ENCODE data around the gene EEF1G.
"Not testable (repeated sequence)": the region's sequence is repeated elsewhere in the genome, so short reads cannot be mapped to it uniquely, and the experiment has no call there.

Gene EEF1G

DNA sequence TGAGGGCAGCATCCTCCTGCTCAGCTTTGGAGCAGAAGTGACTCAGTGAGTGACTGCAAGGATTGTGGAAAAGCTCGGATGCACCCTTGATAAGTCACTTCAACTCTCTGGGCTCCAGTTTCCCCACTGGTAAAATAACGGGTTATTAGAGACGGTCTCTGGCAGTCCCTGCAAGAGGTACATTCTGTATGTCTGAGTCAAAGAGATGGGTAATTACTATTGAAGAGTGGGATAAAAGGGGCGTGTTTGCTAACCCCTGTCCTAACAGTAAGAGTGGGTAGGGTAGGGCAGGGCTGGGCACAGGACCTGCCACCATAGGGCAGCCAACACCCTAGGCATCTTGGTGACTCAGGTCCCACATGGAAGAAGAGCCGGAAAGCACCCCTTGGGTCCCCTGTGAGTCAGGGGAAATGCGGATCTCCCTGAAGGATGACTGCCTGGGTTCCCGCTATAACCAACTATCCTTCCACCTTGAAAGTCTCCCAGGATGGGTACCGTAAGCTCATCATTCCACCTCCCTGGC, 19.8 kb downstream of the EEF1G start:
- peak in 1 of 2 donors; percentile 73 for DNase-seq

DNA sequence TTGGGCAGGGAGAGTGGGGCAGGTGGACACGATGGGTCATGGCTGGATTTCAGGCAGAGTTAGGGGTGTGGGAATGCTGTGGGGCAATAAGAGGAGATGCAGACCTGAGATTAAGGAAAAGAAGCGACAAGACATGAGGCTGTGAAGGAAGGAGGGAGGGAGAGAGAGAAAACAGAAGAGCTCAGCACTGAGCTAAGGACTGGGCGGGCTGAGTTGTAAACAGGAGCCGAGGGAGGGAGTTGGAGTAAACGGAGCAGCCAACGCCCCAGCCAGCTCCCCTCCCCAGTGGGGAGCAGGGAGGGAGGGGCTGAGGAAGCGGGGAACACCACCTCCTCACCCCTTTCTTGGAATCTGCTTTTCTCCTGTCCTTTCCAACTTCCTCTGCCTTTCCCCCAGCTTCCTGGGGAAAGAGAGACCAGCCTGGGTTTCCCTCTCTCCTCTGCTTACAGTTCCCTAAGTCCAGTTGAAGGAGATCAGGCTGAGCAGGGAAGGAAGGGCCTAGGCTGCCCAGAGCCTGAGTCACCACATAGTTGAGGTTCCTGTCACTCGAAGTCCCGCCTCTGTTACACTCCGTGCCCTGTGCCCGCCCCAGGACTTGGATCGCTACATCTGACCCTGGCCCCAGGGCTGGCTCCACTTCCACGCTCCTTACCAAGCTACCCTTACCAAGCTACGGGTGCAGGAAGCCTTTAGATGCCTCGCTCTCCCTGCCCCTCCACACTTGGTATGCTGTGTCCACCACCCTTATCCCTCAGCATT, 20.4 kb downstream of the EEF1G start:
- peak; percentile 87 to 89 for DNase-seq

DNA sequence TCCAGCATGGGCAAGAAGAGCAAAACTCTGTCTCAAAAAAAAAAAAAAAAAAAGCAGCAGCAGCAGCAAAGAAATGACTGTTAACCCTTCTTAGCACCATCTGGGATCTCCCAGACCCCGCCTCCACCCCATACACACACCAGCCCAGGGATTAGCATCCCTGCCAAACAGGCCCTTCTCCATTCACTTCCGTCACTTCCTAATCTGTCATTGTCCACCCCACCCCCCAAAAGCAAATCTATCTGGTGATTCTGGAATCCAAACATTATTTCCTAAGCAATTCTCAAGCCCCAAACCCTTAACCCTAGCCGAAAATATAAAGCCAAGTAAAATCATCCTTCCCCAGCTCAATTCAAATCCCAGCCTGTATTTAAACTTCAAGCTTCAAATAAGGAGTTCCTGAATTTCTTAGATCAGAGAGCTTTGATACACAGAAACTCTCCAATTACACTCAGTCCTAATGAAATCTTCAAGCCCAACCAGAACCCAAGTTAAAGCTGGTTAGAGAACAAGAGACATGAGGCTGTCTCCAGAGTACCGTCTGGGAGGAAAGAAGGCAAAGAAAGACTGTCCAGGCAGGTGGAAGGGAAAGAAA, 21.1 kb downstream of the EEF1G start:
- peak; percentile 40 to 60 for DNase-seq

DNA sequence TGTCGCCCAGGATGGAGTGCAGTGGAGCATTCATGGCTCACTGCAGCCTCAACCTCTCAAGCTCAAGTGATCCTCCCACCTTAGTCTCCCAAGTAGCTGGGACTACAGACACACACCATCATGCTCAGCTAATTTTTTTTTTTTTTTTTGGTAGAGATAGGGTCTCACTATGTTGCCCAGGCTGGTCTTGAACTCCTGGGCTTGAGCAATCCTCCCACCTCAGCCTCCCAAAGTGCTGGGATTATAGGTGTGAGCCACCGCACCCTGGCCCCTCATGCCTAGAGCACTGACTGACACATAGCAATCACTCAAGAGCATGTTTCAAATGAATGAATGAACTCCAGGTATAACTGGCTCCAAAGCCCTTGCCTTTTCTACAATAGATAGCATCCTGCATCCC, 23.2 kb downstream of the EEF1G start:
- DNase-seq: not testable (repeated sequence)

DNA sequence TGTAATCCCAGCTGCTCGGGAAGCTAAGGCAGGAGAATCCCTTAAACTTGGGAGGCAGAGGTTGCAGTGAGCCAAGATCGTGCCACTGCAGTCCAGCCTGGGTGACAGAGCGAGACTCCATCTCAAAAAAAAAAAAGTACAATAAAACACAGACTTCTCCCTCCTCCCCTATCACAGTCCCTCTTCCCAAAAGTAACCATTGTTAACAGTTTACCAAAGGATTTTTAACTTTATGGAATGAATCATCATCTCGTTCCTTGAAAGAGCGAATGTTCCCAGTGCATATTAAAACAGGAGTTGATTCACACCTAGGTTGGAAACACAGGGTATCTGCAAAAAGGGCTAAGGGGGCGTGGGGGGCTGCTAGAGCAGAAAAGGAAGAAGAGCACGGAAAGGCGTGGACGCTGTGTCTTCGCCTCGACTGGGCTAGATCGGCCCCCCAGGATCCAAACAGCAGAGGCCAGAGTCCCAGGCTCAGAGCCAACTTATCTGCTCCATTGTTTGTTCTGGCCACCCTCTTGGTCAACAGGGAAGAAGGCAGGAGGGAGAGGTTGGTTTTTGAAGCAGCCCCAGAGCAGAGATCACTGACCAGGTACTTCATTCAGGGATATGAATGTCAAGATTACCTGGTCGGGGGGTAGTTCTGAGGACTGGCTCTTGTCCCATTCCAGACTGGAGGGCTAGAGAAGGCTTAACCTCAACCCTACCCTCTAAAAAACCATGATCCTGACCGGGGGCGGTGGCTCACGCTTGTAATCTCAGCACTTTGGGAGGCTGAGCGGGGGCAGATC, 25.0 kb downstream of the EEF1G start:
- no peak for DNase-seq

DNA sequence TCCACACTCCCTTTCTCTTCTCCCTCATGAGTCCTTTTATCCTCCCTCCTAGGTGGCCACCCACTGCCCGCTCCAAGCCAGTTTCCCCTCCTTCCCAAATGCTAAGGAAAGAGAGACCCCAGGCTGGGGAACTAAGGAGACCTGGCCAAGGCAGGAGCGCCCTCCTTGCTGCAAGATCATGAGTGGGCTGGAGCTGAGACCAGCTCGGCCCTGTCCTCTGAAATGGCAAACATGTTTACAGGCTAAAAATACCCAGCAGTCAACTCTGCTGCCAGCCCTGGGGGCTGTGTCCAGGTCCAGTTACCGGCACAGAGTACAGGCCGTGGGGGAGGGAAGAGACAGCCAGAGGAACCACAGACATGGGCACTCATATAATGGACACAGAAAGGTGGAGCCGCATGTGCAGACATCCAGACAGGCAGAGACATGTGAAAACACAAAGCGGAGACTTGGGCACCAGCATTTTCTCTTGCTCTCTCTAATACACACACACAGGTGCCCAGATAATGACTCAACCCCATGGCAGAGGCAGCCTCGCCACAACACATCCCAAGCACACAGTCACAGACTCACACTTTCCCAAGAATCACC, 25.9 kb downstream of the EEF1G start:
- no peak for DNase-seq

DNA sequence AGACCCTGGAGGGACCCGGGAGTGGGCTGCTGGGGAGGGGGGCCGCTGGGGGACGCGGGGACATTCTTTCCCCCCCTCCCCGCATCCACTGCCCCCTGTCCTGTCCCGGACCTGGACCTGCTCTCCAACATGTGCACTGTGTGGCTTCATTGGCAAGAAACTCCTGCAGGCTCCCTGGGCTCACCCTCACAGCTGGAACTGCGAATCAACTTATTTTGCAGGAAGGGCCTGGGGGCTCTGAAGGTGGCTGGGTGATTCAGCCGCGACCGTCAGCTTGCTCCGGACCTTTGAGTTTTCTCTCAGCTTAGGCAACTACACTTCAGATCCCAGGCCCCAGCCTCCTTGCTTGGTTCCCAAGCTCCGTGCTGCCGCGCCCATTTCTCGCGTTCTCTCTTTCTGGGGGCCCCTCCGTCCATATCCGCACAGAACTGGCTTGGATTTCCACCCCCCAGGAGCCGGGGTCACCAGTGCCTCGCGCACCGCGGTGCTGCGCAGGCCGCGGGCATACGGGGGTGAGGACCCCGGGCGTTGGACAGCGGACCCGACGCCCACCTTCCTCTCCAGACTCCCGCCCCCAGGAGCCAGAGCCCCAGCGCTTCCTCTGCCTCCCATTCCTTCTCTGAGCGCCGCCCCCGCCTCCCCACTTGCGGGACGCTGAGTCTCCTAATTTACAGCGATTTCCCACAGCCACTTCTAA, 26.6 kb downstream of the EEF1G start:
- no peak for DNase-seq

DNA sequence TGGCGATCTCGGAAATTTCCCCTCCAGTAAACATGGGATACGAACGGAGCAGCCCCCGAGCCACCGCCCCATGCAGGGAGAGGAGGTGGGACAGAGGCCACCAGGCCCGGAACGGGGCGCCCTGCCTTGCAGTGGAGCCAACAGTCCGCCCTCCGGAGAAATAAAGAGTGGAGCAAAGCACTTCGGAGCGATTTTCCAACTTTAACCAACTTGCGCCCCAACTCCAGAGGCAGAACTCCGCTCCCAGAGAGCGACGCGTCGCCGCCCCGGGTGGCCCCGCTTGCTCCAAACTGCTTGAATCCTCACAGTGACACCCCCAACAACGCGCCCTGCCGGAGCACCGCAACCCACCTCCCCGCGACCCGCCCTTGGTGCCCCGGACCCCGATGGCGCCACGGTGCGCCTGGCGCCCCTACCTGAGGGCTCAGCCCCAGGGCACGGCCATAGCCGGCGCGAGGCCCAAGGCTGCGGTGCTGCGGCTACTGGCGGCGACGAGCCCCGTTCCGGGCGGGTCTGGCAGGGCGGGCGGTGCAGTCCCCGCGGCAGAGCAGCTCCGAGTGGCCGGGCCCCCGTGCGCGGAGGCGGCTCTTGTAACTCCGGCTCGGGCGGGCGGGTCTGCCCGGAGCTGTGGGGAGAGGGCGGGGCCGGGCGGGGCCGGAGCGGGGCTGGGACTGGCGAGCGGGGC, 27.3 kb downstream of the EEF1G start, which contains the start of gene AHNAK:
Gene AHNAK, minus strand, starts transcription at position 563 of the 685 bp plus-strand sequence. CDS start 10,708 bp downstream, outside the sequence.
- peak; percentile 83 for DNase-seq

DNA sequence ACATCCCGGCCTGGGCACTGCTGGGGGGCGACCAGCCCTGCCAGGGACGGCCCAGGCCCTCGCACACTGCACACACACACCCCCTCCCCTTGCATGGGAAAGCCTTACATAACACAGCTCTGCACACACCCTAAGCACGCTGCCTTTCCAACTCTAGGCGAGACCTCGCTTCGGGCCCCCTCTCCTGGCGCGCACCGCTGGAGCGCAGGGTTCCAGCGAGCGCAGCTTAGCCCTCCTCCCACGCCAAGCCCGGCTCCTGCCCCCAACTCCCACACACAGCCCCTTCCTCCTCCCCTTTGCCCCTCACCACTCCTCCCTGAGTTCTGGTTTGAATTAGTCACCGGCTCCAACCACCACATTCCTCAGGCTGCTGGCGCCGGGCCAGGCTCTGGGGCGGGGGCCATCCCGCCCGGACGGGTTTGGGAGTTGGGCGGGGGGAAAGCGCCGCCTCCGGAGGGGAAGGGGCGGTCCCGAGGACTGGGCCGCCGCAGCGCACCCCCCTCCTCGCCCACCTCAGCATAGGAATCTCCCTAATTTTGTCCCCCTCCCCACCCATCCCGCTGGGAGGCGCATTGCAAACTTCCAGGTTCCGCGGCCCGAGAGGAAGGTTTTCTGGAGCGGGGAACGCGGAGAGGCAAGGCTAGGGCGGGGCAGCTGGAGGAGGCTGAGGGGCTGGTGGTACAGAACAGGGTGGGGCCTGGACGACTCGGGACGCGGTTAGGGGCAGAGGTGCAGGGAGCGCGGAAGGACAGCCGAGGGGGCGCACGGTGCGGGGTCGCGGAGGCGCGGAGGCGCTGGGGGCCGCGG, 28.1 kb downstream of the EEF1G start:
- DNase-seq: peak; percentile 64 to 73

DNA sequence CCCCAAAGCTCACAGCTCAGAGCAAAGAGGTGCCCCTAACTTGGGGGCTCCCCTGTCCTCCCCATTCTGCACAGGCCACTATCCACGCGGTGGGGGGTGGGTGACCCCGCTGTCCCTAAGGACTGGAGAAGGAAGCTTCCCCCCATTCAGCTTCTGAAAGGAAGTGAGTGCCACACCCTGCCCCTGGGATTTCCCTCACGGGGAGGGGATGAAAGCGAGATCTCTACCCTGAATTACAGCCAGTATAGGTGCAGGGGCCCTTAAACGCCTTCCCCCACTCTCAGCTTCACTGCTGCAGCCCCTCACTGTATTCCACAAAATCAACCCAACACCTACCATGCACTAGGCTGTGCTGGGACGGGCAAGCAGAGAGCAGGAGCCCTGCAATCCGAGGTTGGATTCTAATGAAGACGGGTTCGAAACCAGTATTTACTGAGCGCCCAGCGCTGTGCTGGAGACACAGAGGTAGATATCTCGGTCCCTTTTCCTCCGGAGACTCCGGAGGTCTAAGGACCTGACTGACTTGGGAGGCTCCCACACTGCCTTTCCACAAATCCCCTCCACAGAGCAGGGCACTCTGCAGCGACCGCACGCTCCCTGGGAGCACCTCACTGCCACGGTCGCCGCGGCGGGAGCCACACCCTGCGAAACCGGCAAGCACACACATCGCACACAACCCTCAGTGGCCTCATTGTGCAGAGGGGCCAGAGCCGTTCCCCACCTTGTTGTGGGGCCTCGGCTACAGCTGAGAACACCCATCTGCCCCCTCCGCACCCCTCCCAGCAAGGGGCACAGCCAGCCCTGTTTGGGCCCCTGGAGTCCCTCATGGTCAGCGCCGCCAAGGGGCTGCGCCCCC, 28.9 kb downstream of the EEF1G start:
- DNase-seq: peak; percentile 61 to 65

DNA sequence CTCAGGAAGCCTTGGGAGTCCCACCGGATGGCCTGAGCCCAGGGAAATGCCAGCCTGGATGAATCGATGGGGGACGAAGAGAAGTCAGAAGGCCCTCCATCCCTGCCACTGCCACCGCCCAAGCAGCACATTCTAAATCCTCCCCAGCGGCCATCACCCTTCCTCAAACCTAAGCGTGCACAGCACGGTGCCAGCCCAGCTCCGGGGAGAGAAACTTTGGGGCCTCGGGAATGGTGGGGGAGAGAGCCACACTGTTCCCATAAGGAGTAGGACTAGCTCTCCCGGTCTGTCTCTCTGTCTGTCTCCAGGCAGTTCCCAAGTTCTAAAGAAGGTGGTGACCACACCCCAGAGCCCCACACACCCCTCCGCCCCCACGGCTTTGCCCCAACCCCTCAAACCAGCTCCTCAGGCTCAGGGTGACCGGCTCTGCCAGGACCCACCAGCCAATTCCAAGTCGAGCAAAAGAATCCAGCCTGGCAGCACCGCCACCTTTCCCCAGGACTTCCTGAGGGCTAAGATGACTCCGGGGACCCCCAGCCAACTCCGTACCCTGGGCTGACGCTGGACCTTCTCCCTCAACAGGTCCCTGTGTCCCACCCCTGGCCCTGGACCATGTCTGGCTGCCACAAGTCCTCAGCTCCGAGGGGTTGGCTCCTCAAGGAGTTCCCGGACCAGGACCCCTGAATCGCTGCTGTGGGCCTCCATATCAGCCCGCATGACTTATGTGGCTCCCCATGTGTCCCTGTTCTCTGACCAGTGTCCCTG, 29.8 kb downstream of the EEF1G start:
- peak in 1 of 2 donors; percentile 42 for DNase-seq

DNA sequence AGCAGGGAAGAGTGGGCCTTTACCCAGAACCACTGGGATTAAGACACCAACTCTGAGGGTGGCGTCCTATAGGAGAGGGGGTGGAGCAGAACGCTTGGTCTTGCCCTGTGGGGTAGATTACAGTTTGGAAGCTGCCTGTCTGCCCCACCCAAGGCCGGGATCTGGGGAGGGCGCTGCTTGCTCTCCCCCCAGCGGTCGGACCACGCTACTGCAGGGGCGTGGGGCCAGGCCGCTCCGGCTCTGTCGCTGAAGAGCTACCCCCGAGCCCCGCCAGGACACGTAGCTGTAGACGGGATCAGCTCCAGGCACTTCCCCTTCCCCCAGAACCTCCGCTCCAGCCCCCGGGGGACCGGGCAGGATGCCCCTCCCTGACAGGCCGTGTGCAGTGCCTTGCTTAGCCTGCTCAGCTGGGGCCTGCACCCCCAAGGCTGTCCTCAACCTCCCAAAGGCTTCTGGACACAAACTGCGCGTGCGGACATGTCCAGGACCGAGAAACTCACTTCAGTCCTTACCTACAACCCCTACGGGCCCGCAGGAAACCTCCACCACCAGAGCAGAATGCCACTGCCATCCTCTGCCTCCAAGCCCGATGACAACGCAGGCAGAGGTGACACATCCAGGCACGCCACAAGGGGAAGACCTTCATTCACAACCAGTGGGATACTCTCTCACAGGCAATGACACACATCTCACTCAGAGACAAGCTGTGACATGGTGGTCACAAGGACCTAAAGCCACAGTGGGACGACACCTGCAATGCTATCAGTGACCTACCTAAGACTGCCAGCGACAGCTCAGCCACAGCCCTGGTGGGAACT, 30.7 kb downstream of the EEF1G start:
- peak; percentile 77 to 78 for DNase-seq

DNA sequence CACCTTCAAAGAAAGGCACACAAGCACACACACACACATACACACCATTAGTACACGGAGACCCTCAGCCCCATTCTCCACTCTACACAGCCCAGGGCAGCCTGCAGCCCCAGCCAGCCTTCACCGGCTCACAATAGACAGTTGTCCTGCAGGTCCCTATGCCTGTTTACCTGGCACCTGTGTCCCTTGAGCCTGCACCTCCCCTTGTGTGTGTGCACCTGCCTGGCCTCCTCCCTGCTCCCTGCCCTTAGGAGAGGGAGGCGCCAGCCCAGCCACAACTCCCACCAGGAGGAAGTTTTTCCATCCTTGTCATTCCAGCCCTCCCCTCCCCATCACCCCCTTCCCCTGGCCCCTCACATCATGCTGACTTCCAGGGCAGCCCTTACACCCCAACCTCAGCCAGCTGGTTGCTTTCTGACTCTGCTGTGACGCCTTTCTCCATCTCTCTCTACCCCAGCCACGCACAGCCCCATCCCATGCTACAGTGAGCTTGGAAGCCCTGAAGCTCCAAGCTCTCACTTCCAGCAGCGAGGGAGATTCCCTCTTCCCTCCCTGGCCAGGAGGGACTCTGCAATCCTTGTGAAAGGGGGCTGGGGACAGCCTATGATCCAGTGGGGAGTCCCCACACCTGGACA, 31.5 kb downstream of the EEF1G start:
- peak in 1 of 2 donors; percentile 30 for DNase-seq

DNA sequence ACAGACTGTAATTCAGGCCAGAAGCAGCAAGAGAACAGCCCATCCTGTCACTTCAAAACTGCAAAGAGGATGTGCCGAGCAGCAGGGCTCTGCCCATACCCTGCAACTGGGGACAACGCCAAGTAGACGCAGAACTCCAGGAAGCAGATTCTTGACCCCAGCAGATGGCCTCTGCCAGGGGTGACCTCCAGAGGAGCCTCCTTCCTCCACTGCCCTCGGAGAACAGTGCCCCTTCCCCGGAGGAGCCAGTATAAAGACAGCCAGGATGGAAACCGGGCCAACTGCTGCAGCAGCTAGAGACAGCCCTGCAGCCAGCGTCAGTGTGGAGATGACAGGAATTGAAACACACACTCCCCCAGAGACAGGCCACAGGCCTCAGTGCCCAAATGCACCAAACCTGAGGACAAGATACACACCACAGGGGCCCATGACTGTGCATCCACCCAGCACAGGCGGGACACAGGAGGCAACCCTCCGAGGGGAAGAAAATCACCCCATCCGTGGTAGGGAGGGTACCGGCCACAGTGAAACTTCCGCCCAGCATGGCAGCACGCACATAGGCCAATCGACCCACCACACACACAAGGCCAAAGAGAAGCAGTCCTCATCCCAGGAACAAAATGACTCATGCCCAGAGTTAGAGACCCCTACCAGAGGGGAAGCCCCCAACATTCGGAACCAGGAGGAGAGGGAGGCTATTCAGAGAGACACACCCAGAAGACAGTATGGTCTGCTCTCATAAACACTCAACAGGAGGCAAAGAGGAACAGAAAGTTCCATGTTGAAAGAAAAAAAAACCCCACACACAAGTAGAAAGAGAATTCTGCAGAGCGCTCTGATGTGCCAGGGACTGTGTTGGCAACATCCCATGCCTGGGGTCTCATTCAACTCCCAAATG, 32.6 kb downstream of the EEF1G start:
- peak; percentile 47 to 48 for DNase-seq

DNA sequence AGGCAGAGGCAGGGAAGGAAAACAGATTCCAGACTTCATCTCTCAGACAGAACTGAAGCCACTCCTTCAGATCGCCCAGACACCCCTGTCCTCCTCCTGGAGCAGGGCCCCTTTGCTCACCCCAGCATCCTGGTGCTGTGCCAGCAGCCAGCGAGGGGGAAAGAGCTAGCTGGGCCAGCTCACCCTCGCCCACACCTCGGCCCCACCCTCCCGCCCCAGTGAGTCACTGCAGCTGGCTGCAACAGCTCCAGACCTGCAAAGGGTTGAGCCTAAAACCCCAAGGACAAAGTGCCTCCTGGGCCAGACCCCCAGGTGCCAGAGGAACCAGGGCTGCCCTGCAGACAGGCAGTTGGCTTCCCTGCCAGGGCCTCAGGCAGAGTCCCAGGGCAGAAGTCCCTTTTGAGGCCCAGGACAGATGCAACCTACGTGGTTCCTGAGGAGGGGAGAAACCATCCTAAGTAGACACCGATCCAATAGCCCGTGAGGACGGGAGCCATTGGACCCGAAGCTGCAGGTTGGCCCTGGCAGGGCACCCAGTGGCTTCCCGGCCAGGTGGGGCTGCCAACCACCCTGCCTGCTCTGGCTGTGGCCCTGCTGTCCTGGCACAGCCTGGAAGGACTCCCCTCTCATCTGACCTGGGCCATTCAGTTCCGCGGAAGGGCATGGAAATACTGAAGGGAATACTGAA, 34.3 kb downstream of the EEF1G start:
- DNase-seq: no peak

Data from CD4-positive, alpha-beta T cell treated with Interleukin-4 for 1 hour (primary cell).